CD4-positive, alpha-beta T cell treated with Interleukin-21 for 1 hour (primary cell): Measurements from ENCODE around the gene SCN8A.
"Not testable (repeated sequence)": the region's sequence is repeated elsewhere in the genome, so short reads cannot be mapped to it uniquely, and the experiment has no call there.

Experiments used
- DNase-seq: peaks from one replicate; pipeline ENCODE4 v3.0.0-alpha.2; 2020

Gene SCN8A

DNA sequence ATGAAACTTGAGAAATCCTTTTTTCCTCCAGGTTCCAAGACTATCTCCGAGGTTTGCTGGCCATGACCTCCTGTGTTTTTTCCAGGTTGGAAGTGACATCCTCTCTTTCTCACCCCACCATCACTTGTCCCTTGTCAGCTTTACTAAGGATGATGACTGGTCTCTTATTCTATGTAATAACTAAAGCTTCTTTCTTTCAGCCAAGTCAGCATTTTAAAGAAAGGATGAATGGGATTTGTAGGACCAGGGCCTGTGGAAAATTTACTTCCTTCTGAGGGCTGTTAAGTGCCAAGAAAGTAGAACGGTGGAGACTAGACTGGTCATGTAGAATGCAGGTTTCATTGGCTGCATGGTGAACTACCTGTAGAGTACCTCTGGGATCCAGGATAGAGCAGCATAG lies 183.9 kb downstream of the SCN8A start:
- no peak for DNase-seq

DNA sequence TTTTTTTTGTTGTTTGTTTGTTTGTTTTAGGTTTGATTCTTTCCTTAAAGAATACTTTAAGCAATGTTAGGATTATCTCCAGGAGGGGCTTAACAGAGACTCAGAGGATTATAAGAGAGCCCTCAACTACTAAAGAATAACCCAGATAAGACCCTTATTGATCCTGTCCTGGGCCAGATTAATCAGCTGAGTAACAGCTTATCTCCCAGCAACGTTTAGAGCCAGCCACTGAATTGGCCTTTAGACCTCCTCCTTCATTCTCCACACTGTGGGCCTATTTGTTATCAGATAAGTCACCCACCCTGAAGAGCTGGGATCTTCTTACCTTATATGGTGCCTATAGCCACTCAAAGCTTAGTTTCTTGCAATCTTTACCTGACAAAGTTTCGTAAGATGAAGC lies 186.4 kb downstream of the SCN8A start:
- DNase-seq, result no peak

DNA sequence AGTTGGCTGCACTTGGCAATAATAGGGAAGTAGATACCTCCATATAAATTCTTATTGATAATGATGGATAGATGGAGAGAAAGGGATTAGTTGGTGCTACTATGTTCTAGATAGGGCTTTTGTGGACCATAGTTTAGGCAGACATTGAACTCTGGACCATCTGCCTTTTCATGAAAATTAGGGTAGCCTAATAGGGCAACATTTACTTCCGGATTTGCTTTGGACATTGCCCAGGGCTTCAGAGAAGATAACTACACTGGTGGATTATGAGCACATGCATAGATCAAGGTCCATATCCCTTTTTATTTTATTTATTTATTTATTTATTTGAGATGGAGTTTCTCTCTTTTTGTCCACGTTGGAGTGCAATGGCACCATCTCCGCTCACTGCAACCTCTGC lies 186.9 kb downstream of the SCN8A start:
- DNase-seq, result no peak

DNA sequence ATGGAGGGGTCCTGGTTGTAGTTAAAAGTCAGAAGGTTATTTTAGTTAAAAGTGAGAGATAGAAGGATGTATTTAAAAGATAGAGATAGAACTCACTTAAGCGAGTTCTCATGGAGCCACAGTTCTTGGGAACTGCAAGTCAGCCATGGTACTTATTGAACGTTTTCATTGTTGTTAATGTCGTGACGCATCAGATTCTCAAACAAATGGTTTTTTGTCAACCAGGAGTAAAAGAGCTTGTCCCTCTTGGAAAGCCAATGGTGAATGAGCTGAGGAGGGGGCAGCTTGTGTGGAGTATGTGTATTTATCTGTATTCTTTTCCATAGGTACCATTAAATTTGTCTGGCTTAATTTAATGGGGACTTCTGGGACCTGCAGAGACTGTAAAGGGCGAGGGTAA lies 188.8 kb downstream of the SCN8A start:
- DNase-seq, result no peak

DNA sequence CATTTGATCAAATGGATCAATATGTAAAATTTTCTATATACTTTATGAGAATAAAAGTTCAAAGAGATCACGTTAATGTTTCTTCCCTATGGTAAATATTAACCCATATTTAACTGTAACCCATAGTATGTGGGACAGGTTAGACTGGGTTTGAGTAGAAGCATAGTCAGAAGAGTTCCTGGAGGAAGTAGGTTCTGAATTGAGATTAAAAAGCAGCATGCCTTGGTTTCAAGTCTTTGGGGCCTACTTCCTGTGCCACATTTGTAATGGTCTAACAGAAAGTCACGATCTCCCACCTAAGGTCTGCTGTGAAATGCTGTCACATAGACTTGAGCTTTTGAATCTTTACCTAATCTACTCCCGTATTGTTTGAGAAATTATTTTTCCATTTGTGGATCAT lies 193.7 kb downstream of the SCN8A start:
- no peak for DNase-seq

DNA sequence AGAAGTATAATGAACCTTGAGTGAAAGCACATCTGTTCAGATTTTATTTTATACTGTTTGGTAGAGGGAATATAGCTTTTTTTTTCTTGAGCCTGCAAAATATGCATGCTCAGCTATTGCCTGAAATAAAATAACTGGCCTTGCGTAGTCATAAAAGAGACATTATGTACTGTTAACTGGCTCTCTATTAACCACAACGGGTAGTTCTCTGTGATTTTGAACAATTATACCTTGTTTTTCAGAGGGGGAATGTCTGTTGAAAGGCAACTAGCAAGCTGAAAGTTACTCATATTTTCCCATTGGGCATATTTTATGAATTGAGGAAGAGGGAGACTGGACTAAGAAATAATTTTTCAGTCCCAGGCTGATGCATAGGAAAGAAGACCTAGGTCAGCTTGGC lies 194.9 kb downstream of the SCN8A start:
- no peak for DNase-seq

DNA sequence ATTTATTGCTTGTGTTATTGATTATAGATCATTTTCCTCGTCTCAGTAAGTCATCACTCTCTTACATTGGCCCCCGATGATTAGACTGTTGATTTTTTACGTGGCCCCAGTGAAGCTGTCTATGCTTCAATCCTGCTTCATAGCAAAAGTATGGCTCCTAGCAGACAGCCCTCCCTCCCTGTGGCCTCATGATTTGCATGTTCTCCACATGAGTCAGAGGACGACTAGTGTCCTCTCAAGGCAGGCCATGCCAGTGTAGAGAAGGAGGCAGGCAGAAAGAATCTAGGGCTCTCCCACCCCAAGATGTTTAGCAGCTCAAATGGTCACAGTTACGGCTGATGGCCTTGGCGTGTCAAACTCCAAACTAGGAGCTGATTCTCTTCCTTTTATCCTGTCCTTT lies 197.8 kb downstream of the SCN8A start:
- DNase-seq, result no peak

DNA sequence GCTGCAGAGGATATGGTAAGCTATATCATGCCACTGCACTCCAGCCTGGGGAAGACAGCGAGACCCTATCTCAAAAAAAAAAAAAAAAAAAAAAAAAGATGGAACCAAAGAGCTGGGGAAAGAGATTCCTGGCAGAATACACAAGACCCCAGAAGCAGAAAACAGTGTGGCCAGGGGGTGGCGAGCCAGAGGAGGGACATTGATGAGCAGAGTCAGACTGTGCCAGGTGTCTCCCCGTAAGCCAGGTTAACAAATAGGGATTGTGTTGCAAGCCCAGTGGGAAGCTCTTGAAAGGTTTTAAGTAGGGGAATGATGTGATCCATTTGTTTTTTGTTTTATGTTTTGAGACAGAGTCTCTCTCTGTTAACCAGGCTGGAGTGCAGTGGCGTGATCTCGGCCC lies 201.4 kb downstream of the SCN8A start:
- DNase-seq, result no peak

DNA sequence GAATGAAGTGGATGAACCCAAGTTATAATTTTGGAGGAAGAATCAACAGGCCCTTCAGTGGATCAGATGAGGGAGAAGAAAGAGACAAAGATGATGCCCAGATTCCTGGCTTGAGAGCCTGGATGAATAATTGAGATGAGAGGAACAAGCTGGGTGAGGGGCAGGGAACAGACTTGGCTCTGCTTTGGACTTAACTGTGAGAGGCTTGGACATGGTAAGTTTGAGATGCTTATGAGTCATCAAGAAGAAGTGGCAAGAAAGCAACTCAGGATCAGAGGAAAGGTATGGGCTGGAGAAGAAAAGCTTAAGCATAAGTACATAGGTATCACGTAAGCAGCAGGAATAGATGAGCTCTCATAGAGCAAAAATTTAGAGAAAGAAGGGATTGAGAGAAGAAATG lies 202.2 kb downstream of the SCN8A start:
- no peak for DNase-seq

DNA sequence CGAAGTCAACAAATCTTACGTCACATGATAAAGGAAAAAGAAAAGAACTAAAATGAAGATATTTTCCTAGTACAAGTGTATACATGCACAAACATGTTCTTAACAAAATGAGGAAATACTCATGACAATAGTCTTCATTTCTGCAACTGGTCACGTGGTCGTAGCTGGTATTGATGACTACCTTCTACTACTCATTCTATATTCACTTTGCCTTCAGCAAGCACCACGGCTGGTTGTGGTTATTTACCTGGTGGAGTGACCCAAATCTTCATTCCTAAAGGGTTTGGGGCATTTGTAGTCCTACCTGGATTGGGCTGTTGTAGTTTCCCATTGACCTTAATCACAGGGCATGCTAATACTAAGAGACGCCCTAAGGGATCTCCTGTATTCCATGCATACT lies 206.3 kb downstream of the SCN8A start:
- DNase-seq, result no peak

DNA sequence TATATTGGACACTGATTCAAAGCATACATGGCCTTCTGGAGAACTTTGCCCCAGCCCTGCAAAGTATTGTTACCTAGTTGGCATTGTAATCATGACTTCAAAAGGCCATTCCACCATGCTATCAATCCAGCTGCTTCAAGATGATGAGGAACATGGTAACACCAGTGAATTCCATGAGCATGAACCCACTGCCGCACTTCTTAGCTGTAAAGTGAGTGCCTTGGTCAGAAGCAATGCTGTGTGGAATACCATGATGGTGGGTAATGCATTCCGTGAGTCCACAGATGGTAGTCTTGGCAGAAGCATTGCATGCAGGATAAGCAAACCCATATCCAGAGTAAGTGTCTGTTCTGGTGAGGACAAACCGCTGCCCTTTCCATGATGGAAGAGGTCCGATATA lies 207.0 kb downstream of the SCN8A start:
- not testable (repeated sequence) for DNase-seq

DNA sequence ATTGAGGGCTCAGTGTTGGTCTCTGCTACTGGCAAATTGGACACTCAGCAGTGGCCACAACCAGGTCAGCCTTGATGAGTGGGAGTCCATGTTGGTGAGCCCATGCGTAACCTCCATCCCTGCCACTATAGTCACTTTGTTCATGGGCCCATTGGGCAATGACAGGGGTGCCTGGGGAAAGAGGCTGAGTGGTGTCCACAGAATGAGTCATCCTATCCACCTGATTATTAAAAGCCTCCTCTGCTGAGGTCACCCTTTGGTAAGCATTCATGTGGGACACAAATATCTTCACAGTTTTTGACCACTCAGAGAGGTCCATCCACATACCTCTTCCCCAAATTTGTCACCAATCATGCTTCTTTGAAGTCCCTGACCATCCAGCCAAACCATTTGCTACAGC lies 207.5 kb downstream of the SCN8A start:
- no peak for DNase-seq

DNA sequence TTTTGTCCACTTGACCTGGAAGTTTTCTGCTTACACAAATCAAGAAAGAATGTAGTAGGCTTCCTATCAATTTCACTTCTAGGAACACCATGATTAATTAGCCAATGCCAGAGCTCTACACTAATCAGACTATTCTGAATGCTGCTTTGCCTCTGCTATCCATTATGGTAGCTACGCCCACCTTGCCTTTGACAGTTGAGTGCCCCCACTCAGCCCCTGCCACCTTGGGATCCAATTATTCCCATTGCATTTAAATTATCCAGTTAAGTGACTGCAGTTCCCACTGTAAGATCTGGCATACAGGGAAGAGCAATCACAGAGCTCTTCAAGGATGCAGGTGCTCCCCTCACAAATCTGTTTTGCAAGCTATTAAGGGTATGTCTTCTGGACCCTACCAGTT lies 210.0 kb downstream of the SCN8A start:
- no peak for DNase-seq

DNA sequence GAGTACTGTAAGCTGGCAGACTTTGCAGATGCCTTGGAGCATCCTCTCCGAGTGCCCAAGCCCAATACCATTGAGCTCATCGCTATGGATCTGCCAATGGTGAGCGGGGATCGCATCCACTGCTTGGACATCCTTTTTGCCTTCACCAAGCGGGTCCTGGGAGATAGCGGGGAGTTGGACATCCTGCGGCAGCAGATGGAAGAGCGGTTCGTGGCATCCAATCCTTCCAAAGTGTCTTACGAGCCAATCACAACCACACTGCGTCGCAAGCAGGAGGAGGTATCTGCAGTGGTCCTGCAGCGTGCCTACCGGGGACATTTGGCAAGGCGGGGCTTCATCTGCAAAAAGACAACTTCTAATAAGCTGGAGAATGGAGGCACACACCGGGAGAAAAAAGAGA lies 215.9 kb downstream of the SCN8A start:
- DNase-seq, result no peak

DNA sequence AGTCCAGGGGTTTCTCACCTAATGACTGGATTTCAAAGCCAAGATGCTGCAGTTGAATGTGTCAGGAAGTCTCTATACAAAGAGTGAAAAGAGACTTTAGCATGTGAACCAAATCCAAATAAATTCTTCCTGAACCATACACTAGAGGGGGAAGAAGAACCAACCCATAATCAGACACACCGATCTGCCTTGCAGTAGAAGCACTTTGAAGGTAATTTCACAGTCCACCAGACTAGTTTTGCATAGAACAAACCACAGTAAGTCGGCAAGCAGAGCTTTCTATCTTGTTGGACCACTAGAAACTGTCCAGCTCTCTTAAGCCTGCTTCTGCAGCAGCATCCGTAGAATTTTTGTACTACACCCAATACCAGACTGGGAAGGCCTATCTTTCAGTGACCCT lies 218.2 kb downstream of the SCN8A start:
- no peak for DNase-seq

DNA sequence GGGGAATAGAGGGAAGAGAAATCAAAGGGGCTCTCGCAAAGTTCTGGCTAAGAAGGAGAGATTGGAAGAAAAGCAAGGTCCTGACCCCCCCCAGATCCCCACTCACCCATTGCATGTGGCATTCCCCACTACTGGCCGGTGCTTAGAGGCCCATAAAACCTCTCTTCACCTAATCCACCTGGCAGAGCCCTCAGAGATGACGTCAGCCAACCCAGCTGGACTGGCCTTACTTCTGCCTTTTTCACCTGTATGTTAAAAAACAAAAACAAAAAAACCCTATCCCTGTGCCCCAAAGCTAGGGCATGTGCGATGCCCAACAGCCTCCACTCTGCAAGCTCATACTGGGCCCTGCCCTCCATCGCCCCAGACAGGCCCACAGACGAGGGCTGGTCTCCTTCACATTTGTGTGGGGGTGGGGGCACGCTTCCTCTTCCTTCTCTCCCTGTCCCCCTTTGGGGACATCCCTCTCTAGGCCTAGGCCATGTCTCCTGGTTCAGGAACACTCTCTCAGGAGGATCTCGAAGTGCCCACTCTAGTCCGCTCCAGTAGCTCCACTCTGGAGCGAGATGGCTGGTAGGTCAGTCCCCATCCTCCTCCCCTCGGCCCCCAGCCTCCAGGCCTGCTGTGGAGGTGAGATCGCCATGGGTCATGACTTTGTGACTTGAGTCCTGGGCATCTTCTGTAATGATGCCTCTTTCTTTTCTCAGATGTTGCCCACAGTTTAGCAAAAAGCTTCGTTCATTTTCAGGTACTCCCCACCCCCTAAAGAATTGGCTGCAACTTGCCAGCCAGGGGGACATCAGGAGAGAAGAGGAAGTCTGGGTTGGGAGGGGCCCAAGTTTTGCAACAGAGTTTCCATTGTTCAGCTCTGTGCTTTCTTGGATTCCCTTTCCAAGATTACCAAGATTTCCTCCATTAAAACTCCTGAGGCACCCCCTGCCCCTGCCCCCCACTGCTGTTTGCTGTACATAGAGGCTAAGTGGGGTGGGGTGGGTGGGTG lies 220.5 kb downstream of the SCN8A start:
- DNase-seq, result no peak

DNA sequence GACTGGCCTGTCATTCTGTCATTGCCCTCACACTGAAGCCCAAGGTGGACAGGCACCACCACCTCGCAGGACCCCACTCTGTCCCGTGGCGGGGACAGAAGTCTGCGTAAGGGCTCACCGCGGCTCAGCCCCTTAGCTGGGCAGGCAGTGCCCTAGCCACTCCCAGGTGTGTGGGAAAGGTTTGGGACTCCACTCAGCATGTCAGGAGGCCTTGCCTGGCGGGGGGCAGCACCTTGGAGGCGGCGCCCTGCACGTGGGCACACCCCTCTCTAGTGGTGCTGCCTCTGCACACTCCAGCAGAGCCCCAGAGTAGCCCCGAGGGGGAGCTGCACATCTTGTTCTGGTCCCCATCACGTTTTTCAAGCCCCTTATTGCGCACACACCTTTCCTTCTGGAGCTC lies 221.8 kb downstream of the SCN8A start:
- no peak for DNase-seq

DNA sequence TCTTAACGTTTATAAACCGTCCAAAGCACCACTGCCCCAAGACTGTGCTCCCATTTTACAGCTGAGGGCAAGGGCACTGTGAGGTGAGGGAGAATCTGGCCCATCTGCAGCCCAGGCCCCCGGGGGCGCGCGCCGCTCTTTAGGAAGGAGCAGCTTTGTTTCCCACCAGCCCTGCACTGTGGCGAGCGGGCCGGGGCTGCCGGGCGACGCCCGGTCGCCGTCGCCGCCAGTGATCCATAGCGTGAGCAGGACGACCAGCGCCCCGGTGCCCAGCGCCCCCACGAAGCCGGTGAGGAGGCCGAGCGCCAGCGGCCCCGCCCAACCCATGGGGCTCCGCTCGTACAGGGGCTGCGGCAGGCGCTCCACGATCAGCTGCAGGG lies 222.9 kb downstream of the SCN8A start:
- no peak for DNase-seq

DNA sequence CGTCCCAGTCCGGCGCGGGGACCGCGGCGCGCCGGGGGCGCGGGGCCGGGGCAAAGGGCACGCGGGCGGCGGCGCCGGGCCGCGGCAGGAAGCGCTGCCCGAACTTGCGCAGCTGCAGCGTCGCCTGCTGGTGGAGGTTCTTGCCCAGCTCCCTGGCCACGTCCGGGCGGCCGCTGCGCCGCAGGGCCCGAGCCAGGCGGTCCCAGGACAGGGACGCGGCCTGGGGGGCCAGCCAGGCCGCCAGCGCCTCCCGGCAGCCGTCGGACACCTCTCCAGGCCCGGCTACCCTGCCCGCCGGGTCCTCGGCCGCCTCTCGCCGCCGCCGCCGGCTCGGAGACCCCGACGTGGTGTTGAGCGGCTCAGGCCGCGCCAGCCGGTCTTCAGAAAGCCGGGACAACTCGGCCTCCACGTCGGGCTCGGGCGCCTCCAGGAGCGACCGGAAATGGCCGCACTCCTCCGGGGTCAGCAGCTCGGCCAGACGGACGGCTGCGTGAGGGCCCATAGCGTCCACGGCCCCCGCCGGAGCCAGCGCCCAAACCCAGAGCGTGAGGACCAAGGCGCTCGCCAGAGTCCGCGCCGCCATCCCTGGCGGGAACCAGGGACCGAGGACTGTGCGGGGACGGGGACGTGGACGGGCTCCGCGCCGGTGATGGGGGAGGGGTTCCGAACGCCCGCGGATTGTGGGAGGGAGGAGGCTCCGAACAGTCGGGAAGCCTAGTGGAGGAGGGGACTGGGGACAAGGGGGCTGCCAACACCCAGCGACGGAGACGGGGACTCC lies 223.5 kb downstream of the SCN8A start:
- peak; percentile 69 for DNase-seq

DNA sequence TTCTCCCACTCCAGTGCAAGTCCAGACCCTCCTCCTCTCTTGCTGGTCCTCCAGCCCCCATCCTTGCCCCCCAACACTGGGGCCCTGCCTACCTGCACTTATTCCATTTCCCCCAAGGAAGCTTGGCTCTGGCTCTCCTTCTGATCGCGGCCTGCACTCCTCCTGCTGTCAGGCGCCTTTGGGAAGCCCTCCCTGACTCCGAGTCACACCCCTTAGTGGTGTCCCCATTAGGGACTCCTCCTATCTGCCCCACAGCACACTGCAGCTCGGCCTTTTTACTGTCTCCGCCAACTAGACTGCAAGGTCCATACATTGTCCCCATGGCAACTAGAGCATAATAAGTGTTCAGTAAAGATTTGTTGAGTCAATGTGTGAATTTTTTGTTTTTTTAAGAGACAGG lies 224.5 kb downstream of the SCN8A start:
- no peak for DNase-seq

DNA sequence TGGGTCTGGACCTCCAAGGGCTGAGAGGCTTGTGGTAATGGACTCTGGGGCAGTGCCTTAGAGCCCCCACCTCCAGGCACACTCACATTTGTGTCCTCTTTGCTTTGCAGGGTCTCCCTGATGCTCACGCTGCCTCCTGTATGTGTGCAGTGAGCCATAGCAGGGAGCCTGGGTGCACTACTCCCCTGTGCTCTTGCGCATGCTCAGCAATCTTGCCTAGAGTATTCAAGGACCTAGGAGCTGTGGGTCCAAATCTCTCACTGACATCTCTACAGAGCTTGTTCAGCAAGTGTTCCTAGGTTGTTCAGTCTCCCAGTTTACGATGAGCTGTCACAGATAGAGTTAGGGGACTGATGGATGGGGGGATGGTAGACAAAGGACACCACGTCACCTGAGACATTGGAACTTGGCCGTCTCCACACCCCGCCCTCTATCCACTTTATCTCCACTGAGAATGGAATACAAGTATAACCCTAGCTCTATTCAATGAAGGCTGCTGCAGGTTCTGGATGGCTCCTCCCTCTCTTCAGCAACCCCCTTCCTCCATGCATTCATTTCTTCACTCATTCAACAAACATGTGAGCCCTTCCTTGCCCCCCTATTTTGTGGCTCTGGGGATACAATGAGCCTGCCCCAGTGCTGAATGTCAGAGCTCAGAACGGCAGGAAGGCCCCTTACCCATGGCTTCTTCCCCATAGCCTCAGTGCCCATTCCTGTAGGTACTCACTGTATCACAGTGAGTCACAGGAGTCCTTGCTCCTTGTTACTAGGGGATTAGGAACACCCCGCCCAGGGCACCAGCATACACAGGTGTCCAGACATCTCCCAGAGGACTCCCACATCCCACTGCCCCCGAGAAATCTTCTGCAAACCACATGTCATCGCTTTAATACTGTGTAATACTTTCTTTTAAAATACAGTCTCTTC lies 226.3 kb downstream of the SCN8A start:
- no peak for DNase-seq

DNA sequence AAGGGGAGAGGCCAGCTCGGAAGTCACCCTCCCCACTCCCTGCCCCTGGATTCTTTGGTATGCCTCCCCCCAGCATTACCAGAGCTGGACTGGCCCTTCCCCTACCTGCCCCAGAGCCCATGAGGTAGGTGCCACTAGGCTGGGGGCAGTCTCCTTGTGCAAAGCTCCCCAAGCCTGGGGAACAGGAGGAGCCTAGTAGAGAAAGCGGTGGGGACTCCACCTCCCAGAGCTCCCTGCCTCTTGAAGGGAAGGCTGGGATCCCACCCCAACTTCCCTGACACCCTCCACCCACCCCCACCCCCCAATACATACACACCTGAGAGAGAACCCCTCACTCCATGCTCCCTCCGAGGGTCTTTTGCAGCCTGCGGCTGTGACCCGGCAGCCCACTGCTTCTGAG lies 227.1 kb downstream of the SCN8A start:
- DNase-seq, result no peak
